Brain pericyte (primary cell): Measurements from ENCODE around the gene MCTP2.
"Not testable (repeated sequence)": the region's sequence is repeated elsewhere in the genome, so short reads cannot be mapped to it uniquely, and the experiment has no call there.

Source experiments
- DNase-seq: peaks from one replicate; pipeline ENCODE4 v3.0.0-alpha.2; 2012; ENCODE audit warnings: low read depth, low spot score

MCTP2 gene

GRCh38 chr15:94453227-94453988 is 222.0 kb downstream of the MCTP2 start:
- no peak for DNase-seq

- no peak for DNase-seq
These were observed 223.9 kb downstream of the MCTP2 start for GRCh38 chr15:94455297-94455696.

DNA sequence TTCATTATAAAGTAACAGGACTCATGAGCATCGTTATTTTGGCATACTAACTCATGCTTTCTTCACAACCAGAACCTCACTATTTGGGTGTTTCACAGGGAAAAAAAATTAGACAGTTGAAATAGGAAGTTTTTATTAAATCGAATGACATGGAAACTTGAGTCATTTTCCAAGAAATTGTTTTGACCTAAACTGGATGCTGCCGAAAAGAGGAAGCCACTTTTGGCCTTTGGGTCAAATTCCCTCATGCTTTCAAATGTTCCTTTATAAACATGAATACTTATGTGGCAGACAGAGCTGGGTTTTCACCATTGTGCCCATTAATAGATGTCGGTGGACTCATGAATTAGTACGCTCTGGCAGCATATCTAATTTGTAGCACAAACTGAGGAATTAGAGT is 224.9 kb downstream of the MCTP2 start:
- DNase-seq, result no peak

DNA sequence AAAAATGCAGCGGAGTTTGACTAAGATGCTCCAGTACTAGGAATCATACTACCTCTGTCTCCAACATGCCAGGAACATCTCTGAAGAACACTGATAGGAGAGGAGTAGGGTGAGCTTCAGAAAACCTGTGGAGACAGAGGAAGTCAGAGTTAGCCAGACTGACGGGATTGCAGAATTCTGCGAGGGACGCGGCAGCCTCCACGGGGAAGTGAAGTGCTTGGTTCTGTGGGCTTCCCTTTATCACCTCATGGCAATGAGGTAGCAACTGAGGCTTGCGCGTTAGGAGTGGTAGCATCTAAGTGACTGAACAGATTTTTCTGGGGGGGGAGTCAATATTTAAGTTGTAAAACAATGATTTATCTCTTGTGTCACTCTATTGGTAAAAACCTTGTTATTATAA is 226.3 kb downstream of the MCTP2 start:
- no peak for DNase-seq

DNA sequence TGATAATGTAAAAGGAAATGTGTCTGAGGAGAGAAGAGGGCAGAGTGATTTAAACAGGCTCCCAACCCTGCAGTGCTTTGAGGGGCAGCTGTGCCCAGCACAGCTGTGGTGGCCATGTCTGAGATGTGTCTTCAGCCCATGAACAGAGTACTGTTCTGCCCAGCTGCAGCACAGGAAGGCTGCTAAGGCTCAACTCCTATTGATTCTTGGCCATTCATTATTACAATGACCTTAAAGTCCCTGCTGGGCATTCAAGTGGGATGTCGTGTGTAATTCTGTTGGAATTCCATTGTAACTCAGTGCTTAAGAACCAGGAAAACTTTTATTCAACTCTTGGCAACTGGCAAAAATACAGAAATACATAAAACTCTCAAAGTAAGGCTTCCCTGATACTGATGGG is 229.3 kb downstream of the MCTP2 start:
- DNase-seq, result no peak

GRCh38 chr15:94467034-94467433 is 235.7 kb downstream of the MCTP2 start:
- no peak for DNase-seq

- no peak for DNase-seq
These were observed 239.1 kb downstream of the MCTP2 start for GRCh38 chr15:94470492-94470891.

- DNase-seq, result no peak
These were observed 245.3 kb downstream of the MCTP2 start for GRCh38 chr15:94476686-94477085.

DNA sequence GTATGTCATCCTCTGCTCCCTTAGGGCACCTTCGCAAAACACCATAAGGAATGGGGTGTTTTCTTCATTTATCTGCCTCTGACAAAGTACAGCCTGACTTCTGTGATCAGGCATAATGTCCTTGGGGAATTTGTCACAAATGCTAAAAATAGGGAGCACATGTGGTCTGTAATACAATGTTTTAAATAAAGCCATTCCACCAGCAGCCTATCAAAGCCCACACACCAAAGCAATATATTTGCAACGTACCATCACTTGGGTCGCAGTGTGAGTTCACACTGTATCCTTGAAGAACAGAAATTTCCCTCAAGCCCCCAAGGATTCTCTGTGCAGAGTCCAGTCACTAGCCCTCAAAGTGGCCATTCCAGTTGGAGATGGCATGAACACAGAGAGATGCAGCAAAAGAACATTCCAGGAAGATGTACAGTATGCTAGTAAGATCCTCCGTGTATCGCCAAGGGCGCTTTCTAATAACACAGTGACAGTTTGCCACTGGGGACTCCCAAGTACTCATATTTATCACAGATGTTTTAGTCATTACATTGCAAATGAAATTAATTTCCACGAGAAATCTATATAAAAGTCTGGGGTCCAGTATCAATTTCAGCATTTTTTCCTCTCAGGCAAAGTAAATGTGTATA is 246.7 kb downstream of the MCTP2 start:
- DNase-seq, result no peak

DNA sequence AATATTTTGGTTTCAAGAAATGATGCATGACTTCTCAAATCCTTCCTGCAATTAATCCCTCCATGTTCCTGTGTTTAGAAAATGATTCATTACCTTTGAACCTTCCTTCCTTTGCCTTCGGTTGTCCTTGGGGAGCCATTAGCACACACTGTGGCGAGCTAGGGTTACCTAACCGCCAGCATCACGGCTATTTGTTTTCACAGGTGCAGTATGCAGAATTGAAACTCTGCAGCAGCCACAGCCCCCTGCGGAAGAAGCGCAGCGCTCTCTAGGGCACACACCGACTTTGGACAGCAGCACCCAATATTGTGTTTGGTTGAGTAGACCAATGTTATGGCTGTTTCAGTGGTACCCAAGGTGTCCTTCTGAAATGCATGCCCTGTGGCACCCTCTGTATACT is 247.4 kb downstream of the MCTP2 start:
- DNase-seq, result no peak

- no peak for DNase-seq
These were observed 249.0 kb downstream of the MCTP2 start for GRCh38 chr15:94480289-94480834.

GRCh38 chr15:94485148-94485719 is 253.9 kb downstream of the MCTP2 start:
- DNase-seq, result no peak

GRCh38 chr15:94487635-94488034 is 256.3 kb downstream of the MCTP2 start:
- no peak for DNase-seq

DNA sequence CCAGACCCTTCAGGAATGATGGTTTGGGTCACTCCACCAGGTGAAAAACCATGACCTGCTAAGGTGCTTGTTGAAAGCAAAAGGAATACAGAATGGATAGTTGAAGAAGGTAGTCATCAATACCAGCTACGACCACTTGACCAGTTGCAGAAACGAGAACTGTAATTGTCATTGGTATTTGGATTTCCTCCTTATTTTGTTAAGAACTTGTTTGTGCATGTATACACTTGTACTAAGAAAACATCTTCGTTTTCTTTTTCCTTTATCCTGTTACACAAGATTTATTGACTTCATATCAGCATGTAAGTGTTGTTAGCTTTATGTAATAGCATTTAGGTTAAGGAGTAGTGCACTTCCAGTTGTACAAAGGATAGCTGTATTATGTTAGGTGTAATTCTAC is 261.8 kb downstream of the MCTP2 start:
- DNase-seq, result no peak

GRCh38 chr15:94493586-94493985 is 262.2 kb downstream of the MCTP2 start:
- DNase-seq, result not testable (repeated sequence)

DNA sequence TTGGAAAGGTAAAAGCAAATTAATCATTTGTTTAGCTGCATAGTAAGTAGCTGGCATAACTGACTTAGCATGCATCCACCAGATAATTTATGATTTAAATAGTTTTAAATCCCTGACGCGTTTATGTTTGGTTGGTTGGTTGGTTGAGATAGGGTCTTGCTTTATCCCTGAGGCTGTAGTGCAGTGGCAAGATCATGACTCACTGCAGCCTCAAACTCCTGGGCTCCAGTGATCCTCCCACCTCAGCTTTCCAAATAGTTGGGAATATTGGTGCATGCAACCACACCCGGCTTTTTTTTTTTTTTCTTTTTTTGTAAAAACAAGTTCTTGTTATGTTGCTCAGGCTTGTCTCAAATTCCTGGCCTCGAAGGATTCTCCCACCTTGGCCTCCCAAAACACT is 263.4 kb downstream of the MCTP2 start:
- DNase-seq, result no peak

GRCh38 chr15:94503293-94503692 is 271.9 kb downstream of the MCTP2 start:
- no peak for DNase-seq

DNA sequence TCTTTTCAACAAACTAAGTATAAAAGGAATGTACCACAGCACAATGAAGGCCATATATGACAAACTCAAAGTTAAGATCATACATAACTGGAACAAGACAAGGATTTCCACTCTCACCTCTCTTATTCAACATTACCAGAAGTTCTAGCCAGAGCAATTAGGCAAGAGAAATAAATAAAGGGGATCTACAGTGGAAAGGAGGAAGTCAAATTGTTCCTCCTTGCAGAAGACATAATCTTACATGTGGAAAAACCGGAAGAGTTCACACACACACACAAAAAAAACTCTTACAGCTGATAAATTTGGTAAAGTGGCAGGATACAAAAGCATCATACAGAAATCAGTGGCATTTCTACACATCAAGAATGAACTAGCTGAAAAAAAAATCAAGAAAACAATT is 277.9 kb downstream of the MCTP2 start:
- DNase-seq, result no peak

GRCh38 chr15:94522125-94522524 is 290.8 kb downstream of the MCTP2 start:
- DNase-seq, result no peak

DNA sequence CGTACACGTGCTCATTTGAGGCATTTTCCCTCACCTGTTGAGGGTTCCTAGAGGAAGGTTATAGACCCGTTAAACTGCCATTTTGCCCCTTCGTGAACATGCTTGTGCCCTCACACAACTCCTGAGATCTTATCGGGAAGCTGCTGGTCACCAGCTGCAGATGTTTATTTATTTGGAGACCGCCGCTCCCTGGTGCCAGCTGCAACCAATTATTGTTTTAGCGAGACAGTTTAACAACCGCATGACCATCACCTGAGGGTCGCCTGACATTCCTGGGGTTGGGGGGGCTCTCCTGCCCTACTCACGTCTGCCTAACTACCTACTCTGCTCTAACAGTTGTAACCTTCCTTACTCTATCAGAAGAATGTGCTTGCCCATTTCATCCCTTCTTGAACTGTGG is 292.5 kb downstream of the MCTP2 start:
- no peak for DNase-seq

DNA sequence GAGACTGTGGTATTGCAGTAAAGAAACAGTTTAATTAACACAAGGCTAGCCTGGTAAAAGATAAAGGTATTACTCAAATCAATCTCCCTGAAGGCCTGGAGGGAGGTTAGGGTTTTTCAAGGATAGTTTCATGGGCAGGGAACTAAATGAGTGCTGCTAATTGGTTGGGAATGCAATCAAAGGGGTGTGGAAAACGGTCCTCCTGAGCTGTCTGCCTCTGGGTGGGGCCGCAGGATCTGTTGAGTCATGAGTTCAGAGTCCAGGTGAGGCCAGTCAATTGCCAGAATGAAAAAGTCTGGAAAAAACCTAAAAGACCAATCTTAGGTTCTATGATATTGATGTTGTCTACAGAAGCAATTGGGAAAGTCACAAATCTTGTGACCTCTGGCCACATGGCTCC is 293.2 kb downstream of the MCTP2 start:
- DNase-seq, result no peak

DNA sequence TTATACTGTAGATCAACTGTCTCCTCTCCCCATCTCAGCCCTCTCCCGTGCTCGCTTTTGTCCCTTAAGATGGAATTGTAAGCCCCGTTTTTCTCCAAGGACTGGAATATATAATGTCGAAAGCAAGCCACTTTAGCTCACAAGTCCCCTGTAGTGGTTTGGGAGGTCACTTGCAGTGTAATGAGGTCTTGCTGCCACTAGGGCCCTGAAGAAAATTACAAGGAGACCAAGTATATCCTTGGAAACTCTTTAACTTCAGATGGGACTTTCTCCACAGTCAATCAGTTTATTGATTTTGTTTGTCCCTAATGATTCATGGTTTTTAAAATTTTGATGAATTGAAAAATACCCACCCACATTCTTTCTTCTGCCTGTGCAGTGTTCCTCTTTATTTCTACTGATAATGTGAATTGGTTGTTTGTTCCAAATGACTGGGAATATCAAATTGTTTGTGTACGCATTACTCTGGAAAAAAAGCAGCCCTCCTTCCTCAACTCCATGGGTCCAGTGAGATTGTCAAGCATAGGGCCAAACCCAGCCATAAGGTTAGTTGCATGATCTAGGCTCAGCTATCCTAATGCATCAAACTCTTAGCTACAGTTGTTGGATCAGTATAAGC is 294.8 kb downstream of the MCTP2 start:
- DNase-seq, result no peak
